SU-DHL-6 (cell line): ENCODE measurements around the gene ZFAND2A.

Experiments
- EZH2phosphoT487 ChIP-seq: fragments of 200-600 bp; sonication (generic), shearing (Covaris generic); conservative IDR thresholded peaks from 2 replicates; pipeline ENCODE4 v1.6.1; 2018; ENCODE audit warnings: mild to moderate bottlenecking, antibody characterized with exemption, low read length, moderate library complexity, mixed read lengths
- TF ChIP-seq, protein P1 (sequence below): fragments of 200-600 bp; sonication (generic); IDR thresholded peaks from one replicate; pipeline ENCODE4 v1.5.1; 2017; ENCODE audit warnings: antibody characterized with exemption, mild to moderate bottlenecking, low read length, moderate library complexity; ENCODE audit not compliant: insufficient read depth, poor library complexity, severe bottlenecking

GRCh38 chr7:1140476-1141104 is 19.4 kb downstream of the ZFAND2A start:
- TF ChIP-seq, protein P1, sequence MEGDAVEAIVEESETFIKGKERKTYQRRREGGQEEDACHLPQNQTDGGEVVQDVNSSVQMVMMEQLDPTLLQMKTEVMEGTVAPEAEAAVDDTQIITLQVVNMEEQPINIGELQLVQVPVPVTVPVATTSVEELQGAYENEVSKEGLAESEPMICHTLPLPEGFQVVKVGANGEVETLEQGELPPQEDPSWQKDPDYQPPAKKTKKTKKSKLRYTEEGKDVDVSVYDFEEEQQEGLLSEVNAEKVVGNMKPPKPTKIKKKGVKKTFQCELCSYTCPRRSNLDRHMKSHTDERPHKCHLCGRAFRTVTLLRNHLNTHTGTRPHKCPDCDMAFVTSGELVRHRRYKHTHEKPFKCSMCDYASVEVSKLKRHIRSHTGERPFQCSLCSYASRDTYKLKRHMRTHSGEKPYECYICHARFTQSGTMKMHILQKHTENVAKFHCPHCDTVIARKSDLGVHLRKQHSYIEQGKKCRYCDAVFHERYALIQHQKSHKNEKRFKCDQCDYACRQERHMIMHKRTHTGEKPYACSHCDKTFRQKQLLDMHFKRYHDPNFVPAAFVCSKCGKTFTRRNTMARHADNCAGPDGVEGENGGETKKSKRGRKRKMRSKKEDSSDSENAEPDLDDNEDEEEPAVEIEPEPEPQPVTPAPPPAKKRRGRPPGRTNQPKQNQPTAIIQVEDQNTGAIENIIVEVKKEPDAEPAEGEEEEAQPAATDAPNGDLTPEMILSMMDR: no peak
- TF ChIP-seq EZH2phosphoT487: no peak
